Testis (tissue), 2 donors: ENCODE data around the gene MRM2.

Source experiments
- CTCF ChIP-seq, 3 experiments: fragments of 450-650 bp in 2 of 3; fragments of 200-600 bp in 1 of 3; sonication (generic) in 1 of 3; IDR thresholded peaks; one replicate each; pipeline ENCODE4 v1.5.1; 2016 to 2019; ENCODE audit warnings: antibody characterized with exemption in 3 of 3, mild to moderate bottlenecking in 2 of 3, moderate library complexity in 1 of 3
- POLR2A ChIP-seq: fragments of 450-650 bp; IDR thresholded peaks from one replicate; pipeline ENCODE4 v1.6.1; 2017; ENCODE audit warnings: antibody characterized with exemption, mild to moderate bottlenecking, moderate library complexity

DNA sequence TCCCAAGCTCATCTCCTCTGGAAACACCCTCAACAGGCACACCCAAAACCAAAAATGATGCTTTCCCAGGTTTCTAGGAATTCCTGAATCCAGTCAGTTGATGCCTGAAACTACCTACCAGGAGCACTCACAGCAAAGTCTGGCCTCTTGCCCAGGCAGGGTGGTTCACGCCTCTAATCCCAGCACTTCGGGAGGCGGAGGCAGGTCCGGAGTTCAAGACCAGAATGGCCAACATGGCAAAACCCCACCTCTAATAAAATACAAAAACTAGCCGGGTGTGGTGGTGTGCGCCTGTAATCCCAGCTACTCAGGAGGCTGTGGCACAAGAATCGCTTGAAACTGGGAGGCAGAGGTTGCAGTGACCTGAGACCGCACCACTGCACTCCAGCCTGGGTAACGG lies 11.1 kb downstream of the MRM2 start:
- TF ChIP-seq CTCF (IDR thresholded peaks at IDR 0.05) = no peak
- no peak for TF ChIP-seq POLR2A
